Mesendoderm (in vitro differentiated cells): ENCODE measurements around the gene FAIM.

Experiments used
- DNase-seq: peaks from one replicate; pipeline ENCODE4 v3.0.0; 2013
- H2AK5ac ChIP-seq: 2 replicates; pipeline ENCODE4 v1.6.1; 2013; ENCODE audit warnings: low read length, inconsistent platforms
- H2BK120ac ChIP-seq: 2 replicates; pipeline ENCODE4 v1.6.1; 2013; ENCODE audit warnings: low read depth, mild to moderate bottlenecking, low read length, moderate library complexity, mixed read lengths
- H2BK15ac ChIP-seq: replicated peaks from 2 replicates; pipeline ENCODE4 v1.6.1; 2013; ENCODE audit warnings: low read depth, mild to moderate bottlenecking, moderate library complexity
- H2BK5ac ChIP-seq: 2 replicates; pipeline ENCODE4 v1.6.1; 2013; ENCODE audit warnings: low read length, inconsistent platforms
- H3K18ac ChIP-seq: 2 replicates; pipeline ENCODE4 v1.6.1; 2013; ENCODE audit warnings: mild to moderate bottlenecking, low read length, mixed read lengths
- H3K23ac ChIP-seq: one replicate; pipeline ENCODE4 v1.6.1; 2013; ENCODE audit warnings: low read length
- H3K27ac ChIP-seq: 2 replicates; pipeline ENCODE4 v1.5.1; 2013; ENCODE audit warnings: low read depth, mild to moderate bottlenecking, inconsistent platforms, low read length, moderate library complexity
- H3K27me3 ChIP-seq: 2 replicates; pipeline ENCODE4 v1.6.1; 2013; ENCODE audit warnings: low read length, control low read depth, mild to moderate bottlenecking, inconsistent platforms; ENCODE audit not compliant: insufficient read depth, poor library complexity
- H3K36me3 ChIP-seq: 2 replicates; pipeline ENCODE4 v1.6.1; 2013; ENCODE audit warnings: low read length, inconsistent platforms; ENCODE audit not compliant: control insufficient read depth, insufficient read depth
- H3K4ac ChIP-seq: one replicate; pipeline ENCODE4 v1.6.1; 2013; ENCODE audit warnings: low read depth, mild to moderate bottlenecking, low read length, moderate library complexity
- H3K4me1 ChIP-seq: 2 replicates; pipeline ENCODE4 v1.6.1; 2013; ENCODE audit warnings: low read depth, low read length, inconsistent platforms; ENCODE audit not compliant: control insufficient read depth
- H3K4me2 ChIP-seq: 2 replicates; pipeline ENCODE4 v1.6.1; 2013; ENCODE audit warnings: low read length
- H3K4me3 ChIP-seq: 2 replicates; pipeline ENCODE4 v1.5.1; 2013; ENCODE audit warnings: mild to moderate bottlenecking, low read length
- H3K56ac ChIP-seq: one replicate; pipeline ENCODE4 v1.6.1; 2013; ENCODE audit warnings: low read length
- H3K79me1 ChIP-seq: 2 replicates; pipeline ENCODE4 v1.6.1; 2013; ENCODE audit warnings: low read length, inconsistent platforms
- H3K79me2 ChIP-seq: 2 replicates; pipeline ENCODE4 v1.6.1; 2013; ENCODE audit warnings: mild to moderate bottlenecking, low read length; ENCODE audit not compliant: control insufficient read depth, insufficient read depth
- H3K9ac ChIP-seq: 2 replicates; pipeline ENCODE4 v1.6.1; 2013; ENCODE audit warnings: low read length, inconsistent platforms
- H4K5ac ChIP-seq: one replicate; pipeline ENCODE4 v1.6.1; 2013; ENCODE audit warnings: low read length
- H4K8ac ChIP-seq: one replicate; pipeline ENCODE4 v1.6.1; 2013; ENCODE audit warnings: low read depth, mild to moderate bottlenecking, control low read depth, low read length, moderate library complexity
- WGBS: extraction: QIAGEN DNeasy Blood & Tissue Kit; methylation state at CpG from one replicate; pipeline ENCODE4 v1.1.7; 2013; ENCODE audit warnings: low lambda C conversion rate, missing lambda C conversion rate; ENCODE audit not compliant: insufficient coverage; ENCODE audit errors: extremely low coverage; 5-methylcytosine and 5-hydroxymethylcytosine counted together

FAIM gene

DNA sequence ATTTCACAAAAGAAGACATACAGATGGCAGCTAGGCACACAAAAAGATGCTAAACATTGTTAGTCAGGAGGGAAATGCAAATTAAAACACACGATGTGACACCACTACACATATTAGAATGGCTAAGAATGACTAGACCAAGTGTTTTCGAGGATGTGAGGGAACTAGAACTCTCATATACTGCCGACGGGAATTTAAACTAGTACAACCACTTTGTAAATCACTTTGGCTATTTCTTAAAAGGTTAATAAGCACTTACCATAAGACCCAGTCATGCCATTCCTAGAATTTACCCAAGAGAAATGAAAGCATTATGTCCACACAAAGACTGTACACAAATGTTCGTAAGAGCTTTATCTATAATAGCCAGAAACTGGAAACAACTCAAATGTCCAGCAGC is 20.1 kb upstream of the FAIM start:
- no CpG with 5 or more reads among the region's 5 CpGs for WGBS

DNA sequence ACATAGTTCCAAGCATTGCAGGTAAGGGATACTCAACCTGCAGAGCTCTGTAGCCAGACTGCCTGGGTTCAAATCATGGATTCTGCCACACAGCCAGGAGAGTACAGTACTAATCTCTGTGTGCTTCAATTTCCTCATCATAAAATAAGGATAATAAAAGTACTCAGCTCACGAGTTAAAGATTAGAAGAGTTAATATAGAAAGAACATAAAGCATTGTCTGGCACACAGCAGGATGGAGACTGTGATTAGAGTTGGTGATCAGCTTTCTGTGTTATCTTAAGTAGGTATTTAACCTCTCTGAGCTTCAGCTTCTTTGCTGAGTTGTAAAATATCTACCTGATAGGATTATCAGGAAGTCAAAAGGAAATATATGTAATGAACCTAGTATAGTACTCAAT is 17.2 kb upstream of the FAIM start:
- no peak overlapping the region for H2BK15ac ChIP-seq
- no peak overlapping the region for H4K8ac ChIP-seq

More for the DNA sequence above, 20.1 kb upstream of the FAIM start:
- H3K27me3 ChIP-seq, result no peaks in the 10 kb centered on the region
- no peaks in the 10 kb centered on the region for H3K79me2 ChIP-seq
- no peak overlapping the region for H4K8ac ChIP-seq
- H2BK15ac ChIP-seq, result no peak overlapping the region
- no peak overlapping the region for H3K9ac ChIP-seq
- no peaks in the 10 kb centered on the region for H3K4me1 ChIP-seq
- no peak overlapping the region for H2AK5ac ChIP-seq
- H3K18ac ChIP-seq, result no peak overlapping the region
- no peak overlapping the region for H3K27ac ChIP-seq
- no peak overlapping the region for H2BK120ac ChIP-seq
- no peak overlapping the region for H3K23ac ChIP-seq
- H3K56ac ChIP-seq, result no peak overlapping the region
- H3K4me3 ChIP-seq, result no peak overlapping the region
- no peak overlapping the region for H3K4me2 ChIP-seq
- H4K5ac ChIP-seq, result no peak overlapping the region
- H3K79me1 ChIP-seq, result no peaks in the 10 kb centered on the region
- no peak for DNase-seq
- H2BK5ac ChIP-seq, result no peak overlapping the region
- H3K4ac ChIP-seq, result no peak overlapping the region
- H3K36me3 ChIP-seq, result no peaks in the 10 kb centered on the region

DNA sequence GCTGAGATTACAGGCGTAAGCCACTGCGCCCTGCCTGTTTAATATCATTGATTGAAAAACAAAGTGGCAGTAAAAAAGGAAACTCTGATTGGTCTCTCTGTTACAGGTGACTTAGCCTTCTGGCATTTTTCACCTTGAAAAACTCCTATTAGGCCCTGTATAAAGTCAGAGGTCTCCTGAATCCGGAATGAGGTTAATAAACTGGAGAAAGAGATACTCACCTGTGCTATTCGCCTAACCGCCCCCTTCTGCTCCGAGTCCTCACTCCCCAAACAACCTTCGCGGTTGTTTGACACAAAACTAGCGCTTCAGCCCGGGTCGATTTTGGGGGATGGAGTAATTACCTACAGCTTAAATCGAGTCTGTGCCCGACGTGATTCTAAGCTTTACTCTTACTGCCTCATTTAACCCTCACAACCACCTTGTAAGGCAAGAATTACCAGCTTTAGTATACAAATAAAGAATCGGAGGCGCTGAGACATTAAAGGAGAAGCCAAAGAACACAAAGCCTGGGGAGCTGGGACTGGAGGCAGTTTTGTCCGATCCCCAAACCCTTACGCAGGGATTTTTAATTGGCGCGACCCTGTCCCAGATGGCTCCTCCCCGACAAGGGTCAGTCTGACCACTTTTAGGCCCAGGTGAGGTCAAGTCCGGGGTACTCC is 15.0 kb upstream of the FAIM start:
- no peaks in the 10 kb centered on the region for H3K27me3 ChIP-seq
- no peaks in the 10 kb centered on the region for H3K4me1 ChIP-seq
- peak overlapping the region; percentile 88 for H3K4me3 ChIP-seq
- H2BK15ac ChIP-seq, result no peak overlapping the region
- no peak overlapping the region for H3K27ac ChIP-seq
- H2BK5ac ChIP-seq, result no peak overlapping the region
- peak; percentile 44 for DNase-seq
- H3K9ac ChIP-seq, result peak overlapping the region; percentile 88
- H3K23ac ChIP-seq, result peak overlapping the region; percentile 85
- no peak overlapping the region for H2AK5ac ChIP-seq
- H3K4me2 ChIP-seq, result peak overlapping the region; percentile 97
- H3K4ac ChIP-seq, result no peak overlapping the region
- H2BK120ac ChIP-seq, result no peak overlapping the region
- no peaks in the 10 kb centered on the region for H3K79me2 ChIP-seq
- peak overlapping the region; percentile 23 for H3K18ac ChIP-seq
- no peak overlapping the region for H4K8ac ChIP-seq
- no peaks in the 10 kb centered on the region for H3K36me3 ChIP-seq
- H3K56ac ChIP-seq, result peak overlapping the region; percentile 92
- no CpG with 5 or more reads among the region's 22 CpGs for WGBS
- H4K5ac ChIP-seq, result no peak overlapping the region
- H3K79me1 ChIP-seq, result no peaks in the 10 kb centered on the region

More for the DNA sequence above, 17.2 kb upstream of the FAIM start:
- Histone ChIP-seq H3K27ac (no peak overlapping the region), H3K79me1 (no peaks in the 10 kb centered on the region), H3K4ac (no peak overlapping the region), H3K27me3 (no peaks in the 10 kb centered on the region), H2BK5ac (no peak overlapping the region), H3K4me3 (no peak overlapping the region), H3K36me3 (no peaks in the 10 kb centered on the region), H4K5ac (no peak overlapping the region), H3K4me2 (no peak overlapping the region), H3K56ac (no peak overlapping the region), H3K9ac (no peak overlapping the region), H3K79me2 (no peaks in the 10 kb centered on the region), H3K23ac (no peak overlapping the region), H3K18ac (no peak overlapping the region), H2AK5ac (no peak overlapping the region), H2BK120ac (no peak overlapping the region), H3K4me1 (no peaks in the 10 kb centered on the region)
- WGBS, result no CpG with 5 or more reads among the region's 1 CpG
- DNase-seq, result no peak

DNA sequence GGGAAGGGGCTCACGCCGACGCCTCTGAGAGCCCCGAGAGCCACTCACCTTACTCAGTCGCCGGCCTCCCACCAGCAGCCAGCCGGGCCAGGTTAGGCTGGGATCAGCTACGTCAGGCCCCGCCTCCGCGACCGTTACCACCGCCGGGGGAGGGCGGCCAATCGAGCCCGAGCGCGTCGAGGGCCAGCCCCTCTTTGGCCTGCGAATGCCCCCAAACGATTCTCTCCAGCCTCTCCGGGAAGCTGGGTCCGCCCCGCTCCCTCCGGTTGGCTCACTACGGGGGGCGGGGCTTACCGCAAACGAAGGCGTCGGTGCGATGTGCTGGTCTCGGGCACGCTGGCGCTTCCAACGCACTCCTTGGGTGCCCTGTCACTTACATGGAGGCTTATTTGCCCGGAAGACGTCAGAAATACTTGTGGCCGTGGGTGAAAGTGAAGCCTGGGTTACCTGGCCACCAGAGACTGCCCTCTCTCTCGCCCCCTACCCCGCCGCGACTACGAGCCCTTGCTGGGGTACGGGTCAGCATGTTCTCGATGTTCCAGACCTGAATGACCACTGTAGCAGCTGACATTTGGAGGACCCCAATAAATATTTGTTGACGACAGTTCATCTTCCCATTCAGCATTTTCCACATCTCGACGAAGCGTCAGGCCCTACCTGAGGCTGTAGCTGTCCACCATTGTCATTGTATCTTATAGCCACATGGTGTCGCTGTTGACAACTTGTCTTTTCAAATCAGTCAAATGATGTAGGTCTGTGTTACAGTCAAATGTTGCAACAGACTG is 14.2 kb upstream of the FAIM start, which contains the start of gene CEP70:
CEP70 (minus strand) TSS at position 111 of the 785 bp plus-strand sequence. CDS start 21,333 bp downstream, outside the sequence.
- Histone ChIP-seq H4K8ac (no peak within 1 kb of the TSS), H3K9ac (peak within 1 kb of the TSS; percentile 88), H4K5ac (no peak within 1 kb of the TSS), H3K4me1 (no peaks in the 10 kb centered on the region), H3K36me3 (no peaks in the 10 kb centered on the region), H2AK5ac (no peak within 1 kb of the TSS), H3K27ac (no peak within 1 kb of the TSS), H3K4me3 (peak within 1 kb of the TSS; percentile 88), H3K56ac (peak within 1 kb of the TSS; percentile 92), H2BK15ac (no peak within 1 kb of the TSS), H3K4ac (no peak within 1 kb of the TSS), H2BK5ac (no peak within 1 kb of the TSS), H3K79me1 (no peaks in the 10 kb centered on the region), H2BK120ac (no peak within 1 kb of the TSS), H3K4me2 (peak within 1 kb of the TSS; percentile 97), H3K27me3 (no peaks in the 10 kb centered on the region), H3K18ac (peak within 1 kb of the TSS; percentile 23), H3K23ac (peak within 1 kb of the TSS; percentile 85), H3K79me2 (no peaks in the 10 kb centered on the region)
- DNase-seq, result peak; percentile 97
- no CpG with 5 or more reads among the region's 52 CpGs for WGBS

DNA sequence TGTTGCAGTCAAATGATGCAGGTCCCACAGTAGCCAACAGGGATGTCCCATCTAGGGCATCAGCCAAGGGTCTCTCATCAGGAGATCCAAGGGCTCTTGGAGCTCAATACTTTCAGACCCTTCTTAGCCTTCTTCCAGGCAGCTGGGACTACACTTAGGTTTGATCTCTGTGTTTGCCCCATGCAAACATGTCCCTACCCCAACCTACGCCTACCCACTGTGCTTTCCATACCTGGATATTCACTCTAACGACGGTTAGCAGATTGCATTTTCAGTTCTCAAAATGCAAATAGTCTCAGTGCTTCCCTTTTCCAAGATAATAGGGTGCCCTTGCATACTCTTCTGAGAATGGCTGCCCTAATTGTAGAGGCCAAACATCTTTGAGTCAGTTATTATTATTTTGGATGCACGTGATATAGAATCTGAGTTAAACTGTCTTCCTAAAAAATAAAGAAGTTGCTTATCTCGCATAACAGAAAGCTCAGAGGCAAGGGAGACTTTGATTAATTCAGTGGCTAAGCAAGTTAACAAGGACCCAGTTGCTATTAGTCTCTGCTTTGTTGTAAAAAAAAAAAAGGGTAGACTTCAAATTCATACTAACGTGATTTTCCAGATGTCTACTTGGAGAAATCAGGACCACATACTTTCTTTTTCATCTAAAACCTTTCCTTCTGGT is 13.5 kb upstream of the FAIM start:
- Histone ChIP-seq H3K79me2 (no peaks in the 10 kb centered on the region), H3K4me2 (no peak overlapping the region), H3K4me3 (no peak overlapping the region), H3K18ac (no peak overlapping the region), H3K79me1 (no peaks in the 10 kb centered on the region), H3K56ac (no peak overlapping the region), H2AK5ac (no peak overlapping the region), H3K27ac (no peak overlapping the region), H3K27me3 (no peaks in the 10 kb centered on the region), H3K4me1 (no peaks in the 10 kb centered on the region), H3K9ac (no peak overlapping the region), H2BK15ac (no peak overlapping the region), H2BK120ac (no peak overlapping the region), H3K4ac (no peak overlapping the region), H4K5ac (no peak overlapping the region), H4K8ac (no peak overlapping the region), H2BK5ac (no peak overlapping the region), H3K36me3 (no peaks in the 10 kb centered on the region), H3K23ac (no peak overlapping the region)
- no peak for DNase-seq
- WGBS, result no CpG with 5 or more reads among the region's 6 CpGs
